HG03558 (cell line): ENCODE results near the gene COQ8A.

ENCODE experiments used
- ATAC-seq: cut with Tn5 transposase; IDR thresholded peaks from one replicate; pipeline ENCODE4 v1.9.1; 2021; ENCODE audit warnings: moderate number of reproducible peaks; ENCODE audit not compliant: unreplicated experiment; ENCODE audit errors: extremely low read depth

The COQ8A gene

DNA sequence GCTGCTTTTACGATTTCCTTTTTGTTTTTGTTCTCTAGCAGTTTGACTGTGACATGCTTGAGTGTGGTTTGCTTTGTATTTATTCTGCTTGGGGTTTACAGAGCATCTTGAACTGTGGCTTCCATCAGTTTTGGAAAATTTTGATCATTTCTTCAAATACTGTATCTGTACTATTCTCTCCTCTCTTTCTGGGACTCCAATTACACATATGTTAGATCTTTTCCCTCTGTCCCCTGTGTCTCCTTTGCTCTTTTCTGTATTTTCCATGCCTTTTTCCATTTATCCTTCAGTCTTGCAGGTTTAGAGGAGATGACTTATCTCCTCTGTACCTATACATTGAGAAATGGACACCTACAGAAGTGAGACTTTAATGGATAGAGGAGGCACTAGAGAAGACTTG lies 31.7 kb downstream of the COQ8A start:
- ATAC-seq: no peak

DNA sequence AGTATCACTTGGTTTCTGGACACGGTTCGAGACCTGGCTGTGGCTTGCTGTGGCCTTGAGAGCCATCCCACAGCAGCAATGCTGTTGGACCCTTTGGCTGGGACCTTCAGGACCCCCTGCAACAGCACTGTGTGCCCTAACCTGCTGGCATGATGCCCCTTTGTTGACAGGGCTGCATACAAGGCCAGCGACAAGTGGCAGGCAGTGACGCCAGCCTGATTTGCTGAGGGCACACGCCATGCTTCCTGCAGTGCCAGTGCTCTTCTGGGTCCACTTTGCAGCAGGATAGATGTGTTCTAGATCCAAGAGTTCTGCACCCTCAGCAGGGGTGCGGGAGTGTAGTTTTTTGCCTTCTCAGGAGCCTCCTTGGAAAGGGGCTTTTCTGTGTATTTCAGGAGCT lies 32.8 kb downstream of the COQ8A start:
- ATAC-seq: no peak

DNA sequence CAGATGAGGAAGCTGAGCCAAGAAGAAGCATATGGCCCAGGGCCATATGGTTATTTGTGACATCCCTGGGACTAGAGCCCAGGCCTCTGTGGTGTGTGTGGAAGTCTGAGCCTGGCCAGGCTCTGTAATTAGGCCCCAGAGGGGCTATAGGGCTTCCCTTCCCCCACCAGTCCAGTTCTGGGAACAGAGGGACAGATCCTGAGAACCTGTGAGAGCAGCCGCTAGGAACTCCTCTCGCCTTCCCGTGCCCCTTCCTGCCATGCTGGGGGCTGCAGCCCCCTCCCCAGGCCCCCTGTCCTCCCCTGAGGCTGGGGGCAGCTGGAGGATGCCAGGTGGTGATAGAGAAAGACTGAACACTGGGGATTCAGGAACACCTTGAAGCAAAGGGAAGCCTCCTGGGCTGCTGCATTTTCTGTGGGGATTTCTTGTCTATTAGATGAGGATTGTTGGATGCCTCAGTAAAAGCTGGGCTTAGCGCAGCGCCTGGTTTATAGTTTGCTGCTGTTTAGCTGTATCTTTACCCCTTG lies 33.3 kb downstream of the COQ8A start:
- ATAC-seq: no peak

DNA sequence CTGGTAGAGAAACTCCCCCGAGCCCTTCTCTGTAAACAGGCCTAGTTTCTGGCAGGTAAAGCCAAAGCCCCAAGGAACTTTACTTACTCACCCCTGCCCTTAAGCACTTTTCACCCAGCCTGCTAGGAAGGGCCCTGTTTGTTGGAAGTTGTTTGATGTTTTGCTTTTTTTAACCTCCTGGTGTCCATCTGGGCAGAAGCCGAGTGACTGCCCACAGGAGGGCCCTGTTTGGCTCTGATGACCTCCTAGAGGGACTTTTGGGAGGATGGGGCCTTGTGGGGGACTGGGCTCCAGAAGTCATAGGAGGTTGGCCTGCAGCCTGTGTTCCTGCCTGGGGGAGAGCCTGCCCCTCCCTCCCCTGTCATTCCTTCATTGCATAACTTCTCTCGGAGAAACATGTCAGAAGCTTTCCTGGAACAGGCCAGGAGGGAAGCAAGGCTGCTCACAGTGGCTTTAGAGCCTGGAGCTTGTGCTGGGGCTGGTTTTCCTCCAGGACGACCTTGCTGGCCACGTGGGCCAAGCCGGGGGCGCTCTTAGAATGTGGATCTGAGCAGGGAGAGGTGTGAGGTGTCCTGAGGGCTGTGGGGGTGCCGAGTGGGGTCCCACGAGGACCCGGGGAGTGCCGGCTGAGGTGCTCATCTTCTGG lies 33.9 kb downstream of the COQ8A start:
- no peak for ATAC-seq

DNA sequence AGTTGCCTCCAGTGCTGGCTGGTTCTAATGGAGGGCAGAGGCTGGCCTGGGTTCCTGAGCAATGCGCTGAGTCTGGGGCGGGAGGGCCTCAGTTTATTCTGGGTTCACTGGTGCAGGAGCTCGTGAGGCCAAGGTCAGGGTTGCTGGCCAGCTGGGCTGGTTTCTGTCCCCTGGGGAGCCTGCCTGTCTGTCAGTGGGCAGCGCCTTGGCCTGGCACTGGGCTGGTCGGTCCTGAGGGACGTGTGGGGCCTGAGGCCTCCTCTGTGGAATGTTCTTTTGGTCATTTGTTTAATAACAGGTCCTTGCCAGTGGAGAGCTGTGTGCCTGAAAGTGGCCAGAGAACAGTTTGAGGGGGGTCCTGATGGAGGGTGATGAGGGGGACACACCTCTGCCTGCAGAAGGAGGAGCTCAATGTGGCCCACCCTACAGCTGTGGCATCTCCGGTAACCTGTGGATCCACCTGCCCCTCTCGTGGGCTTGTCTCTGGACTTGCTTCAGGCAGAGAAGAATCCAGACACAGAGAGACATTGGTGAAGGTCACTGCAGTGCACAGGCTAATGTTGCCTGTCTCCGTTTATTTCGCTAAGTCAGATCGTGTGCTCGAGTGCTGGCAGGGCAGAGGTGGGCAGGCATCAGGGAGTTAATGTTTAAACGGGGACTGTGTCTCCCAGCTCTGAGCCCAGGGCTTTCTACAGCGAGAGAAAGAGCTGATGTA lies 34.6 kb downstream of the COQ8A start:
- no peak for ATAC-seq

DNA sequence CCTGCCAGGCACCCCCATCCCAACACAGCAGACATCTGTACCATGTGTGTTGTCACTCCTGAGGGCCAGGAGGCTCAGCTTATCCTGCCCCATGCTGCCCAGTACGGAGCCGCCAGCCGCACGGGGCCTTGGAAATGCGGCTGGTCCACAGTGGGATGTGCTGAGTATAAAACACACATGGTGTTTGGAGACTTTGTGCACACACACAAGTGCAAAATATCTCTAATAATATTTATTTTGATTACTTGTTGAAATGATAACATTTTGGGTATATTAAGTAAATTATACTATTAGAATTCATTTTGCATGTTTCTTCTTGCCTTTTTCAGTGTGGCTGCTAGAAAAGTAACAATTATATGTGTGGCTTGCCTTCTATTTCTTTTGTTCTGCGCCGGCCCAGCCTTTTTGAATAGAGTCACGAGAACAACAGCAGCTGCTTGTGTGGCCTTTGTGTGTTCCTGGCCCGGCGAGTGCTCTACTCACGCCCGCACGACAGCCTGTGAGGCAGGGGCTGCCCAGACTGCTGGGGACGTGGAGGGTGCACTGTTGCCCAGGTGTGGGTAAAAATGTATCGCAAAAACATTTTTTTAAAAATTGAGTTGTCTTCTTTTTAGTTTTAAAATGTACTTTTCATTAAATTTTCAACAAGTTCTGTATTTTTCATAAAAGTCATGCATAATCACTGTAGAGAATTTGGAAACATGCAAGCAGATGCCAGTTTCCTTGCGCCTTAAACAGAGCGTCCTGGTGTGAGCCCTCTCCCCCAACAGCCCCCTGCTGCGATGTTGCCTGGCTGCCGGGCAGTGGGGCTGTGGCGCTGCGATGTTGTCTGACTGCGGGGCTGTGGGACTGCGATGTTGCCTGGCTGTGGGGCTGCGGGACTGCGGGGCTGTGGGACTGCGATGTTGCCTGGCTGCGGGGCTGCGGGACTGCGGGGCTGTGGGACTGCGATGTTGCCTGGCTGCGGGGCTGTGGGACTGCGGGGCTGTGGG lies 35.5 kb downstream of the COQ8A start:
- ATAC-seq: no peak

DNA sequence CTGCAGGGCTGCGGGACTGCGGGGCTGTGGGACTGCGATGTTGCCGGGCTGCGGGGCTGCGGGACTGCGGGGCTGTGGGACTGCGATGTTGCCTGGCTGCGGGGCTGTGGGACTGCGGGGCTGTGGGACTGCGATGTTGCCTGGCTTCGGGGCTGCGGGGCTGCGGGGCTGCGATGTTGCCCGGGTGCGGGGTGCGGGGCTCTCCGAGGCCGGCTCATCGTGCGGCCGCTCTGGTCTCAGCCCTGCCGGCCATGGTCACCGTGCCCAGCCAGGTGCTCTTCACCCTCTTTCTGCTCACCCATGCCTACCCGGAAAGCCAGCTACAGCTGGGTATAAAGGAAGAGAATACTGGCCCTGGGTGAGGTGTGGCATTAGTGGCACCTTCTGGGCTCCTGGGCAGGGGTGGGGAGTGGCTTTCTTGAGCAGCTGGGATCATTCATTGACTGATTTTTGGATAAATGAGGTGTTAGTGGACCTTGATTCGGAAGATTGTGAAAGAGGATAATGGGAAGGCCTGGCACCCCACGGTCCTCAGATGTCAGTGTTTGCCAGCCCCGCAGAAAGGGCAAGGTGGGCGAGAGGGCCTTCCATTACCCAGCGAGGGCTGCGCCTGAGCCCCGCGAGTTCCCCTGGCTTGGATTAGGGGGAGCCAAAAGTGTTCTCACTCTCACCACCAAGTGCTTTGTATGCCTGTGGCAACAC lies 36.3 kb downstream of the COQ8A start:
- ATAC-seq: no peak

DNA sequence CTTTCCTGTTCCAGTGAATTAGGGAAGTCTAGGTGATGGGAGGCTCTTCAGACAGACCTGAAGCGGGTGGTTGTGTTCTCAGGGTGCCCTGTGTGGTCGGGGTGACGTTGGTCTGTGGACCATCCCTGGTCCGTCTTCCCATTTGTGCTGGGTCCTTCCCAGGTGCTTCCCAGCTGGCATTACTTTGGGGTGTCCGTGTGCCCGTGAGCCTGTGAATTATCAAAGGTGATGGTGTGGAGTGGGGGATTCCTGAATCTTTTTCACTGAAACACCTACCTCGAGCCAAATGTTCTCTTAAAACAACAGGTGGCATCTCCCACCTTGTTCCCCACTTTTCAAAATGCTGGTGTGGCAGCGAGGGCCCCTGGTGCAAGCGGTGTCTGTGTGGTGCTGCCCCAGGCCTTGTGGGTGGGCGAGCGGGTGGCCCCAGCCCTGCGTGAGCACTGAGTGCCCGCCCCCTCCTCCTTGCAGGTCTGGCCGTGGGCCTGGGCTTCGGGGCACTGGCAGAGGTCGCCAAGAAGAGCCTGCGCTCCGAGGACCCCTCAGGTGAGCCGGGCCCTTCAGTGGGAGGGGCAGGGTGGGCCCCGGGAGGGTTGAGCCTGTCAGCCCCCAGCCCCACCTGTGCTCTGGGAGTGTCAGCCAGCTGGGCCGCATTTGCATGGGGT lies 37.0 kb downstream of the COQ8A start:
- ATAC-seq: no peak

DNA sequence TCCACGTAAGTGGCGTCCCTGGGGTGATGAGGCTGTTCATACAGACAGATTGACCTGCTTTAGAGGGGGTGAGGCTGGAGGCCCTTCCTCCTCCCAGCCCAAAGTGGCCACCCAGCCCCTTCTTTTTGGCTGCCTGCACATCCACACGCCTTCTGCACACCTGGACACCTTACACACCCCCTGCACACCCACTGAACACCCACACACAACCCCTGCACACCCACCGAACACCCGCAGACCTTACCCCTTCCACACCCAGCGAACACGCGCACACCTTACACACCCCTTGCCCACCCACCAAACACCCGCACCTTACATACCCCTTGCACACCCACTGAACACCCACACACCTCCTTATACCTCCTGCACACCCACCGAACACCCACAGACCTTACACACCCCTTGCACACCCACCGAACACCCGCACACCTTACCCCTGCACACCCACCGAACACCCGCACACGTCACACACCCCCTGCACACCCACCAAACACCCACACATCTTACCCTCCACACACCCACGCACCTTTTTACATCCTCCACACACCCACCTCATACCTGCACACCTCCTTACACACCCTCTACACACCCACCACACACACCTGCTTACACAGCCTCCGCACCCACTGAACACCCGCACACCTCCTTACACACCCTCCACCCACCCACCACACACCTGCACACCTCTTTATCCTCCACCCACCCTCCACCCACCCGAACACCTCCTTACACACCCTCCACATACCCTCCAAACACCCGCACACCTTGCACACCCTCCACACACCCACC lies 37.7 kb downstream of the COQ8A start:
- ATAC-seq: no peak

DNA sequence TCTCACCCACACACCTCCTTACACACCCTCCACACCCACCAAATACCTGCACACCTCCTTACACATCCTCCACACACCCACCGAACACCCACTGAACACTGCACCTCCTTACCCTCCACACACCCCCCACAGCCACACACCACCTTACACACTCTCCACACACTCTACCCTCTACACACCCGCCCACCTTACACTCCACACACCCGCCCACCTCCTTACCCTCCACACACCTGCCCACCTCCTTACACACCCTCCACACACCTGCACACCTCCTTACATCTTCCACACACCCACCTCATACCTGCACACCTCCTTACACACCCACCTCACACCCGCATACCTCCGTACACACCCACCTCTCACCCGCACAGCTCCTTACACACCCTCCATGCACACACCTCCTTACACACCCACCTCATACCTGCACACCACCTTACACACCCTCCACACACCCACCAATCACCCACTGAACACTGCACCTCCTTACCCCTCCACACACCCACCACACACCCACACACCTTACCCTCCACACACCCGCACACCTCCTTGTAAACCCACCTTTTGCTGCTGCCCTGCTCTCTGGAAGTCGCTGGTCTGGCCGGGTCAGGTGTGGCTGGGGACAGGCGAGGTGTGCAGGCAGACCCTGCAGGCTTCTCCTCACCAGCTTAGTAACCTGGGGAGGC lies 38.5 kb downstream of the COQ8A start:
- ATAC-seq: no peak

DNA sequence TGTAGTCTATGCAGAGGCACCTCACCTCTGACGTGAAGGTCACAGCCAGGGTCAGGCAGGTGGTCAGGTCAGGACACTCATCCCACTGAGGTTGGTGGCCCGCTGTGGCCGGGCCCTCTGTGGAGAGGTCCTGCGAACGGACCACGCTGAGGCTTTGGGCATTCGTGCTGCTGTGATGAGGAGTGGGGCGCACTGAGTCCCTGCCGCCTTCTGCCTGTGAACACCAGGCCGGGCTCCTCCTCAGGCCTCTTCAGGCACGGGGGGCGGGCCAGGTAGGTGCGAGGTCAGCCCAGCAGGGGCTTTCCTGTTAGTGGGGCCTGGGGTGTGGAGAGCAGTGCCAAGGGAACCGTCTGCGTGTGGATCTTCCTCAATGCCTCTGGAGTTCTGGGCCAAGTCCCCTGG lies 39.0 kb downstream of the COQ8A start:
- no peak for ATAC-seq

DNA sequence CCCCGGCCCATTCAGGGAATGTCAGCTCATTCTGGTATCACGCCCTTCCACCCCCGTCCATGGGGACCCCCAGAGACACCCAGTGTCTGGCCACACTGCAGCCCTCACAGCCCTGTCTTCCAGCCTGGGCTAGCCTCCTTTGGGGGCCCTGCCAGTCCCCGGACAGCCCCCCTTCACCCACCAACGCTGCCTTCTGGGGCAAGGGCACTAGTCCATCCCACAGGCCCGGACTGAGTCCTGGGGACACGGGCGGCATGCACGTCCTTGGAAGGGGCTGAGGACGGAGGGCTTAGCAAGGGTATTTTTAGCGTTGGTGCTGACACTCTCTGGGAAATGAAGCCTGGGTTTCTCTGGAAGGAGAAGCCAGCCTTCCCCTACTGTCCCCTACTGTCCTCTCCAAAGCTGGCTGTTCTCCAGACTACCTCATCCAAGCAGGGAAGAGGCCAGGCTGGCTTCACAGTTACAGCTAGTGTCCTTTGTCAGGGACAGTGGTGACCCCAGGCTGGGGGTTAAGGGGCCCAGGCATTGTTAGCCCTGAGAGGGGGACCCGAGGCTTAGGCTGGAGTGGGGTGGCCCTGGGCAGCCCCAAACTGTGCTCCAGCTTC lies 39.5 kb downstream of the COQ8A start:
- ATAC-seq: no peak

DNA sequence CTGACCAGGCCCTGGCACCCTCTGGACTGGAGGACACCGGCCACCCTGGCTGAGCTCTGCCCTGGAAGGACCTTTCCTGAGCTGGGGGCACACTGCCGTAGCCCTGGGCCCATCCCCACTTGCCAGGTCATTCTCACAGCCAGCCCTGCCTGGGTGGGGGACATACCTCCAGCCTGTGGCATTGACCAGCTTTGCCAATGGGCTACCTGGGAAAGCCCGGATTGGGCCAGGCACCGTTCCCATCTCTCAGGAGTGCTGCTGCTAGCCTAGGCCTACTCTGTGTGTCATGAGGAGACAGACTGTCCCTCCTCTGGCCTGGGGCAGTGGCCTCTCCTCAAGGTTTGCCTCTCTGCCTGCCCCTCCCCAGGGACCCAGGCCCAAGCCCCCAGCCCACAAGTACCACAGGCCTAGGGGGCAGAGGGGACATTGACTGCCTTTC lies 40.0 kb downstream of the COQ8A start:
- ATAC-seq: no peak

DNA sequence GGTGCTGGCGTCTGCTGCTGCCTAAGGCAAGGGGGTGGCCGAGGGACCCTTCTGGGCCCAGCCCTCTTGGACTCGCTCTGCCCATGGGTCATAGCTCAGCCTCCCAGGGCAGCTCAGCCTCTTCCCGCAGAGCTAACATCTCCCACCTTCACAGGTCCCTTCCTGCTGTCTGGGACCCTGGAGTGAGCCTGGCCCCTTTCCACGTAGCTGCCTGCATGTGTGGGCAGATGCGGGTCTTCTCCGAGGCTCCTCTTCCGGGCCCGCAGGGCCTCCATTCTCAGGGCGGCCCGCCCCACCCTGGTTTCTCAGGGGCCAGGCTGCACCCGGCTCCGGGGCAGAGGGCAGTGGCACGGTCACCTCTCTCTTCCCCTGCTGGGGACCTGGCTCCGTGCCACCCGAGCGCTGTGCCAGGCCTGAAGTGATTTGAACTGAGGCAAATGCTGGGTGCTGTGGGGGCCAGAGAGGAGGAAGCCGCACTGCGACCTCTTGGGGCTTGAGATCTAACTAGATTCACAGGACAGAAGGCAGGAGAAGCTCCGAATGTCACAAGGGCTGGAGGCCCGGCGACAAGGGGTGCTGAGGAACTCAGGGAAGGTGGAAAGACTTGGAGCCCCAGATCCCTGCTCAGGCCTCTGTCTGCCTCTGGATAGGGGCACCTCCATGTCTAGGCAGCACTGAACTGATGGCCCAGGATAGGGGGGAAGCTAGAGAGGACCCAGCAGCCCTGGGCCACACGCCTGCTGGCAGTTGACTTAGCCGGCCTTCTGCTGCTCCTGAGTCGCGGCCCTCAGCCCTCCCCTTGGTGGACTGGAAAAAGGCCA lies 40.7 kb downstream of the COQ8A start:
- no peak for ATAC-seq

DNA sequence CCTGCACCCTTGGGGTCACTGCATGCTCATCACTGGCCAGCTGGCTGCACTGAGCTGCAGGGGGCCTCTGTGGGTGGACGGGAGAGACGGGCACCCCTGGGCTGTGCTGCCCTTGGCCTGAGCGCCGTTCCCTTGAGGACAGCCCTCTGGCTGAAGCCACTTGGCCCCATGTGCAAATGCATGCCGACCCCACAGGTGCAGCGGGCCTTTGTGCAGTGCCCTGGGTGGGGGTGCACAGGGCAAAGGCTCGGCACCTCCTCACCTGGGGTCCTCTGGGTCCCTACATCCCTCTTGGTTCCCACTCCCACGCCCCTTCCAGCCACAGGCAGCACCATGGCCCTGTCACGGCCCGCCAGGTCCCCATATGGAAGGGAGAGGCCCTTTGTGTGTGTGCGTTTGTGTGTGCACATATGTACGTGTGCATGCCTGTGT lies 41.3 kb downstream of the COQ8A start:
- ATAC-seq: no peak

DNA sequence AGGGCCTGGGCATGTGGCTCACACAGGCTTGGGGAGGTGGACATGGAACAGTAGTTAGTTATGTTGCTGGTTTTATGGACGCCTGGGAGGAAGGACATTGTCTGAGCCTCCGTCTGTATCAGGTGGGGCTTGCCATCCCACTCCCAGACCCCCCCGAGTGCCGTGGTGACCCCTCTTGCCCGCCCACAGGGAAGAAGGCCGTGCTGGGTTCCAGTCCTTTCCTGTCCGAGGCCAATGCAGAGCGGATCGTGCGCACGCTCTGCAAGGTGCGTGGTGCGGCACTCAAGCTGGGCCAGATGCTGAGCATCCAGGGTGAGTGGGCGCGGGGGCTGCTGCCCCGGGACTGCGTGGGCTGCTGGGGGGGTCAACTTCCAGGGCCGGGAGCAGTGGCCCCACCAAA lies 41.7 kb downstream of the COQ8A start:
- no peak for ATAC-seq
